ENCODE results near the gene STARD9.
"Not testable (repeated sequence)": the region's sequence is repeated elsewhere in the genome, so short reads cannot be mapped to it uniquely, and the experiment has no call there.

The STARD9 gene

GRCh38 chr15:42742149-42742548 lies 166.7 kb downstream of the STARD9 start:
- TF ChIP-seq CTCF (IDR thresholded peaks at IDR 0.05; ENCODE audit: control extremely low read depth, extremely low read depth, low read depth, missing control alignments): no peak
- ChIA-PET CTCF (interaction anchor here (1.1 kb wide), 1 partner anchor 15 kb away, joined by 4 read pairs; no protein-coding TSS in a partner anchor), POLR2A (no interaction called here)
- no peak for DNase-seq (ENCODE audit: extremely low spot score)

- DNase-seq (ENCODE audit: extremely low spot score): no peak
- TF ChIP-seq CTCF (IDR thresholded peaks at IDR 0.05; ENCODE audit: control extremely low read depth, extremely low read depth, low read depth, missing control alignments): no peak
- CTCF ChIA-PET: no interaction called here
- POLR2A ChIA-PET: no interaction called here
Measured at GRCh38 chr15:42744195-42744594, 168.8 kb downstream of the STARD9 start.

GRCh38 chr15:42749266-42749665 lies 173.9 kb downstream of the STARD9 start:
- ChIA-PET CTCF (no interaction called here), POLR2A (no interaction called here)
- TF ChIP-seq CTCF (IDR thresholded peaks at IDR 0.05; ENCODE audit: control extremely low read depth, extremely low read depth, low read depth, missing control alignments): no peak
- no peak for DNase-seq (ENCODE audit: extremely low spot score)

- ChIA-PET POLR2A (no interaction called here), CTCF (interaction anchor here (1.4 kb wide), 1 partner anchor 19 kb away, joined by 3 read pairs; no protein-coding TSS in a partner anchor)
- TF ChIP-seq CTCF (IDR thresholded peaks at IDR 0.05; ENCODE audit: control extremely low read depth, extremely low read depth, low read depth, missing control alignments): no peak
- DNase-seq (ENCODE audit: extremely low spot score): no peak
Measured at GRCh38 chr15:42750306-42750705, 174.9 kb downstream of the STARD9 start.

- DNase-seq (ENCODE audit: extremely low spot score): no peak
- ChIA-PET CTCF (no interaction called here), POLR2A (no interaction called here)
- no peak for TF ChIP-seq CTCF (IDR thresholded peaks at IDR 0.05; ENCODE audit: control extremely low read depth, extremely low read depth, low read depth, missing control alignments)
Measured at GRCh38 chr15:42759093-42759492, 183.7 kb downstream of the STARD9 start.

GRCh38 chr15:42760759-42761158 lies 185.4 kb downstream of the STARD9 start:
- no peak for DNase-seq (ENCODE audit: extremely low spot score)
- ChIA-PET CTCF (no interaction called here), POLR2A (no interaction called here)
- TF ChIP-seq CTCF (IDR thresholded peaks at IDR 0.05; ENCODE audit: control extremely low read depth, extremely low read depth, low read depth, missing control alignments): no peak

- CTCF ChIA-PET; POLR2A ChIA-PET; DNase-seq (ENCODE audit: extremely low spot score): not testable (repeated sequence)
Measured at GRCh38 chr15:42761813-42762212, 186.4 kb downstream of the STARD9 start.

- CTCF ChIA-PET, POLR2A ChIA-PET: not testable (repeated sequence)
Measured at GRCh38 chr15:42764154-42764731, 188.8 kb downstream of the STARD9 start.

GRCh38 chr15:42766109-42766508 lies 190.7 kb downstream of the STARD9 start:
- DNase-seq (ENCODE audit: extremely low spot score); CTCF ChIA-PET; POLR2A ChIA-PET: not testable (repeated sequence)

More at GRCh38 chr15:42764154-42764731, 188.8 kb downstream of the STARD9 start:
- DNase-seq (ENCODE audit: extremely low spot score): not testable (repeated sequence)

Measured in GM10248 (cell line).